HepG2 (cell line): Measurements from ENCODE around the gene ATP9A. TPM values are rescaled to one million over a fixed set of nuclear protein-coding genes. Genes with fewer than 3 reads are reported as not detected.
A peak's percentile ranks its signal among the peaks of the same experiment; 100 is the strongest.

Source experiments
- AHR ChIP-seq: IDR thresholded peaks from 2 replicates; pipeline ENCODE4 v1.6.1; 2018; ENCODE audit warnings: missing genetic modification reagents, missing compliant biosample characterization
- ARHGAP35 ChIP-seq: sonication (generic); formaldehyde crosslinking; IDR thresholded peaks from 2 replicates; pipeline ENCODE4 v1.9.0; 2022; ENCODE audit warnings: mild to moderate bottlenecking, inconsistent platforms, moderate library complexity, missing genetic modification reagents, borderline replicate concordance
- EEA1 ChIP-seq: sonication (generic); formaldehyde crosslinking; IDR thresholded peaks from 2 replicates; pipeline ENCODE4 v1.5.1; 2020; ENCODE audit warnings: mild to moderate bottlenecking, missing genetic modification reagents, borderline replicate concordance
- HOXA5 ChIP-seq: sonication (generic); formaldehyde crosslinking; IDR thresholded peaks from 2 replicates; pipeline ENCODE4 v1.4.0; 2020; ENCODE audit warnings: missing genetic modification reagents
- HOXA9 ChIP-seq: sonication (generic); formaldehyde crosslinking; IDR thresholded peaks from 2 replicates; pipeline ENCODE4 v1.8.1; 2022; ENCODE audit warnings: missing genetic modification reagents, mild to moderate bottlenecking, moderate library complexity, borderline replicate concordance
- IRF2 ChIP-seq: IDR thresholded peaks from 2 replicates; pipeline ENCODE4 v1.6.1; 2018; ENCODE audit warnings: missing genetic modification reagents, missing compliant biosample characterization
- KLF9 ChIP-seq: IDR thresholded peaks from 2 replicates; pipeline ENCODE4 v1.6.1; 2016; ENCODE audit warnings: low read depth
- KMT2A ChIP-seq: sonication (generic); formaldehyde crosslinking; IDR thresholded peaks from 2 replicates; pipeline ENCODE4 v1.4.0; 2020; ENCODE audit warnings: missing genetic modification reagents
- MAZ ChIP-seq, 2 experiments: sonication (generic) in 1 of 2; formaldehyde crosslinking in 1 of 2; IDR thresholded peaks; 2 replicates each; pipeline versions ENCODE4 v1.5.0 to v1.6.1; 2012 to 2020; ENCODE audit warnings: low read depth in 2 of 2, mild to moderate bottlenecking in 2 of 2, borderline replicate concordance in 1 of 2, improper control_type of control experiment in 1 of 2, low read length in 1 of 2, missing genetic modification reagents in 1 of 2, moderate library complexity in 1 of 2
- MZF1 ChIP-seq: sonication (generic); formaldehyde crosslinking; IDR thresholded peaks from 2 replicates; pipeline ENCODE4 v1.8.1; 2023; ENCODE audit warnings: mild to moderate bottlenecking, missing genetic modification reagents, borderline replicate concordance
- ONECUT2 ChIP-seq: sonication (generic); formaldehyde crosslinking; IDR thresholded peaks from 2 replicates; pipeline ENCODE4 v1.4.0; 2020; ENCODE audit warnings: missing genetic modification reagents
- REL ChIP-seq: sonication (generic); formaldehyde crosslinking; conservative IDR thresholded peaks from 2 replicates; pipeline ENCODE4 v1.8.0; 2022; ENCODE audit warnings: mild to moderate bottlenecking, missing genetic modification reagents, moderate library complexity
- RFX5 ChIP-seq: IDR thresholded peaks from 2 replicates; pipeline ENCODE4 v1.6.1; 2011; ENCODE audit warnings: low read depth, low read length, improper control_type of control experiment
- SALL2 ChIP-seq: sonication (generic); formaldehyde crosslinking; IDR thresholded peaks from 2 replicates; pipeline ENCODE4 v1.8.1; 2023; ENCODE audit warnings: mild to moderate bottlenecking, missing genetic modification reagents, inconsistent platforms
- SP4 ChIP-seq: sonication (generic); formaldehyde crosslinking; IDR thresholded peaks from 2 replicates; pipeline ENCODE4 v1.8.1; 2023; ENCODE audit warnings: mild to moderate bottlenecking, missing genetic modification reagents
- ZBTB38 ChIP-seq: sonication (generic); formaldehyde crosslinking; IDR thresholded peaks from 2 replicates; pipeline ENCODE4 v1.5.1; 2020; ENCODE audit warnings: mild to moderate bottlenecking, missing genetic modification reagents
- ZMYM2 ChIP-seq: sonication (generic); formaldehyde crosslinking; IDR thresholded peaks from 2 replicates; pipeline ENCODE4 v1.8.0; 2022; ENCODE audit warnings: mild to moderate bottlenecking, missing genetic modification reagents
- ZNF10 ChIP-seq: sonication (generic); formaldehyde crosslinking; IDR thresholded peaks from 2 replicates; pipeline ENCODE4 v1.4.0; 2020; ENCODE audit warnings: mild to moderate bottlenecking, low read depth, missing genetic modification reagents, borderline replicate concordance
- ZNF230 ChIP-seq: sonication (generic); formaldehyde crosslinking; IDR thresholded peaks from 2 replicates; pipeline ENCODE4 v1.4.0; 2020; ENCODE audit warnings: mild to moderate bottlenecking, missing genetic modification reagents
- ZNF232 ChIP-seq: sonication (generic); formaldehyde crosslinking; IDR thresholded peaks from 2 replicates; pipeline ENCODE4 v1.4.0; 2020; ENCODE audit warnings: missing genetic modification reagents, borderline replicate concordance
- ZNF432 ChIP-seq: sonication (generic); formaldehyde crosslinking; IDR thresholded peaks from 2 replicates; pipeline ENCODE4 v1.5.0; 2020; ENCODE audit warnings: missing genetic modification reagents, mild to moderate bottlenecking, borderline replicate concordance
- ZNF720 ChIP-seq: sonication (generic); formaldehyde crosslinking; IDR thresholded peaks from 2 replicates; pipeline ENCODE4 v1.4.0; 2020; ENCODE audit warnings: missing genetic modification reagents
- ZNF776 ChIP-seq: sonication (generic); formaldehyde crosslinking; IDR thresholded peaks from 2 replicates; pipeline ENCODE4 v1.4.0; 2020; ENCODE audit warnings: mild to moderate bottlenecking, missing genetic modification reagents
- ZNF782 ChIP-seq: sonication (generic); formaldehyde crosslinking; IDR thresholded peaks from 2 replicates; pipeline ENCODE4 v1.4.0; 2020; ENCODE audit warnings: missing genetic modification reagents, mild to moderate bottlenecking, borderline replicate concordance
- ZNF879 ChIP-seq: sonication (generic); formaldehyde crosslinking; IDR thresholded peaks from 2 replicates; pipeline ENCODE4 v1.8.1; 2023; ENCODE audit warnings: missing genetic modification reagents
- polyA plus RNA-seq, 8 experiments: library from polyadenylated mRNA; depleted of rRNA in 3 of 8; stranded (reverse) in 7 of 8; unstranded in 1 of 8; fragments of >200 nt; fragmentation: Illumina TruSeq in 4 of 8; extraction: Trizol in 4 of 8; gene quantifications; 2 replicates each; pipeline versions ENCODE4 v1.2.1 to v1.2.3, GENCODE V29; 2011 to 2016; ENCODE audit warnings: low read depth in 4 of 8, missing spikeins in 1 of 8, mixed read lengths in 1 of 8; ENCODE audit not compliant: insufficient read depth in 1 of 8
- total RNA-seq, 5 experiments: library from RNA; depleted of rRNA; stranded (reverse); fragments of >200 nt; fragmentation: Illumina TruSeq; extraction: Trizol; gene quantifications; 2 replicates each; pipeline ENCODE4 v1.2.3, GENCODE V29; 2016; ENCODE audit warnings: low read depth in 1 of 5
- TF ChIP-seq, protein P1 (sequence below): sonication (generic); formaldehyde crosslinking; IDR thresholded peaks from 2 replicates; pipeline ENCODE4 v1.4.0; 2020; ENCODE audit warnings: mild to moderate bottlenecking, missing genetic modification reagents, borderline replicate concordance
- TF ChIP-seq, protein P2 (sequence below): sonication (generic); formaldehyde crosslinking; IDR thresholded peaks from 2 replicates; pipeline ENCODE4 v1.8.0; 2022; ENCODE audit warnings: mild to moderate bottlenecking, missing genetic modification reagents, borderline replicate concordance
- TF ChIP-seq, protein P3 (sequence below): sonication (generic); formaldehyde crosslinking; IDR thresholded peaks from 2 replicates; pipeline ENCODE4 v1.8.1; 2023; ENCODE audit warnings: mild to moderate bottlenecking, missing genetic modification reagents, borderline replicate concordance

Gene ATP9A
- total and polyA plus RNA-seq, 2 of the 13 experiments (the other 11 are each of a cell fraction or from before 2014, with no cell fraction given), result 11.8 to 18.5 TPM

DNA sequence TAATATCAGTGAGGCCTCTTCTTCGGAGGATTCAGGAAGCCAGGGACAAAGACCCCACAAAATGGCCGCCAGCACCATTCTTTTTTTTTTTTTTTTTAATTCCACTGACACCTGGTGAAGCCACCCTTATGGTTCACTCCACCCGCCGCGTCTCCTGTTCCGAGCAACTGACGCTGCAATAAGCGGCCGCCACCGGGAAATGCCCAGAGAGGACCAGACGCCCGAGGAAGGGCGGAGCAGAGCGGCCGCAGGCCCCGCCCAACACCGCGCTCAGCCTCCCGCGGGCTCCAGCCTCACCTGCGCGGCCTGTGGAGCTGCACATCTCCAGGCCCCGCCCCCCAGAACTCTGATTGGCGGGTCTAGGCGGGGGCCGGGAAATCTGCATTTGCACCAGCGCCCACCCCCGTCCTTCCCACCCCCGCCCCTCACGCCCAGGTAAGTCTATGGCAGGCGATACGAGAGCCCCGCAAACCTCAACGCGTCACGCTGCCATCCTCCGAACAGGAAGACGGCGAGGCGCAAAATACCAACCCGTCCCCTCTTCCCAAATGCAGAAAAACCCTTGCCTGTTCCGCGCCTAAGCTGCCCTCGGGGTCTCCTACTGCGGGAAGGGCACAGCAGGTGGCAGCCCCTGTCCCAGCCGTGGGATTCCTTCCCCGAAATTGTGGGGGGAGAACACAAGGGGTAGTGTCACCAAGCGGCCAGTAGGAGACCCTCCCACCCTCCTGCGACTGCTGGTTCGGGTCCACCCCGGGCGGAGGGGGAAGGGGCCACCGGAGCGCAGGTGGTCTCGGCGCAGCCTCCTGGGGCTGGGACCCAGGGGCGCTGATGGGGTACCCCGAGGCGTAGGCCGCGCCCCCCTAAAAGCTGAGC, 960 bp downstream of the ATP9A start (continued):
- TF ChIP-seq RFX5, result no peak
- TF ChIP-seq ZBTB38 (CRISPR knock-in tag), result 0 out of 2 replicates have a peak, but pooled peaks have one; percentile 3
- no peak for TF ChIP-seq MAZ (IDR thresholded peaks at IDR 0.05; ENCODE audit: borderline replicate concordance, low read depth, low read length)
- TF ChIP-seq MAZ (CRISPR knock-in tag; IDR thresholded peaks at IDR 0.05; ENCODE audit: low read depth), result peak; percentile 74
- TF ChIP-seq, protein P1, sequence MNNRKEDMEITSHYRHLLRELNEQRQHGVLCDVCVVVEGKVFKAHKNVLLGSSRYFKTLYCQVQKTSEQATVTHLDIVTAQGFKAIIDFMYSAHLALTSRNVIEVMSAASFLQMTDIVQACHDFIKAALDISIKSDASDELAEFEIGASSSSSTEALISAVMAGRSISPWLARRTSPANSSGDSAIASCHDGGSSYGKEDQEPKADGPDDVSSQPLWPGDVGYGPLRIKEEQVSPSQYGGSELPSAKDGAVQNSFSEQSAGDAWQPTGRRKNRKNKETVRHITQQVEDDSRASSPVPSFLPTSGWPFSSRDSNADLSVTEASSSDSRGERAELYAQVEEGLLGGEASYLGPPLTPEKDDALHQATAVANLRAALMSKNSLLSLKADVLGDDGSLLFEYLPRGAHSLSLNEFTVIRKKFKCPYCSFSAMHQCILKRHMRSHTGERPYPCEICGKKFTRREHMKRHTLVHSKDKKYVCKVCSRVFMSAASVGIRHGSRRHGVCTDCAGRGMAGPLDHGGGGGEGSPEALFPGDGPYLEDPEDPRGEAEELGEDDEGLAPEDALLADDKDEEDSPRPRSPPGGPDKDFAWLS (CRISPR knock-in tag), result no peak
- TF ChIP-seq ZNF782 (CRISPR knock-in tag), result no peak
- no peak for TF ChIP-seq ZNF879
- peak; percentile 26 for TF ChIP-seq ZNF232 (CRISPR knock-in tag)
- TF ChIP-seq KMT2A, result no peak
- no peak; the same call in 1 of the 2 replicates for TF ChIP-seq AHR
- TF ChIP-seq ZNF10 (CRISPR knock-in tag), result no peak
- TF ChIP-seq, protein P2, sequence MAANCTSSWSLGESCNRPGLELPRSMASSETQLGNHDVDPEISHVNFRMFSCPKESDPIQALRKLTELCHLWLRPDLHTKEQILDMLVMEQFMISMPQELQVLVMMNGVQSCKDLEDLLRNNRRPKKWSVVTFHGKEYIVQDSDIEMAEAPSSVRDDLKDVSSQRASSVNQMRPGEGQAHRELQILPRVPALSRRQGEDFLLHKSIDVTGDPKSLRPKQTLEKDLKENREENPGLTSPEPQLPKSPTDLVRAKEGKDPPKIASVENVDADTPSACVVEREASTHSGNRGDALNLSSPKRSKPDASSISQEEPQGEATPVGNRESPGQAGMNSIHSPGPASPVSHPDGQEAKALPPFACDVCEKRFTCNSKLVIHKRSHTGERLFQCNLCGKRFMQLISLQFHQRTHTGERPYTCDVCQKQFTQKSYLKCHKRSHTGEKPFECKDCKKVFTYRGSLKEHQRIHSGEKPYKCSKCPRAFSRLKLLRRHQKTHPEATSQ (CRISPR knock-in tag), result no peak
- TF ChIP-seq SP4 (CRISPR knock-in tag), result peak; percentile 83
- TF ChIP-seq SALL2 (CRISPR knock-in tag), result no peak
- TF ChIP-seq KLF9, result no peak; the same call in 1 of the 2 replicates
- TF ChIP-seq REL, result no peak
- TF ChIP-seq ZNF720, result no peak
- no peak for TF ChIP-seq HOXA9 (CRISPR knock-in tag)
- no peak for TF ChIP-seq EEA1 (CRISPR knock-in tag)
- TF ChIP-seq ZNF776 (CRISPR knock-in tag), result no peak; the same call in 1 of the 2 replicates
- TF ChIP-seq, protein P3, sequence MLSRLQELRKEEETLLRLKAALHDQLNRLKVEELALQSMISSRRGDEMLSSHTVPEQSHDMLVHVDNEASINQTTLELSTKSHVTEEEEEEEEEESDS, result no peak
- TF ChIP-seq ZNF432, result no peak
- 0 out of 2 replicates have a peak, but pooled peaks have one; percentile 55 for TF ChIP-seq ARHGAP35 (CRISPR knock-in tag)
- TF ChIP-seq HOXA5 (CRISPR knock-in tag), result peak; percentile 47; the same call in 1 of the 2 replicates
- TF ChIP-seq ONECUT2 (CRISPR knock-in tag), result 0 out of 2 replicates have a peak, but pooled peaks have one; percentile 2
- TF ChIP-seq ZMYM2, result peak; percentile 79
- no peak for TF ChIP-seq ZNF230 (CRISPR knock-in tag)
- peak; percentile 13; the same call in 1 of the 2 replicates for TF ChIP-seq IRF2
- no peak for TF ChIP-seq MZF1
